H9 (cell line): ENCODE results near the gene NT5C2. TPM values are rescaled to one million over a fixed set of nuclear protein-coding genes. Genes with fewer than 3 reads are reported as not detected.

Experiments
- DNase-seq: peaks from one replicate; pipeline ENCODE4 v3.0.0-alpha.2; 2017
- H2AFZ ChIP-seq: one replicate; pipeline ENCODE4 v1.6.1; 2013; ENCODE audit warnings: mild to moderate bottlenecking, low read length, control low read depth, moderate library complexity
- H2AK5ac ChIP-seq: 2 replicates; pipeline ENCODE4 v1.6.1; 2013; ENCODE audit warnings: low read length, control low read depth, mixed read lengths; ENCODE audit not compliant: insufficient read length
- H2BK120ac ChIP-seq: one replicate; pipeline ENCODE4 v1.6.1; 2013; ENCODE audit warnings: low read depth, mild to moderate bottlenecking, low read length, control low read depth, inconsistent platforms; ENCODE audit not compliant: poor library complexity, severe bottlenecking
- H2BK12ac ChIP-seq: 2 replicates; pipeline ENCODE4 v1.6.1; 2013; ENCODE audit warnings: low read length, control low read depth, mixed read lengths, low read depth; ENCODE audit not compliant: insufficient read length
- H2BK15ac ChIP-seq: 2 replicates; pipeline ENCODE4 v1.6.1; 2013; ENCODE audit warnings: low read depth, low read length, control low read depth
- H2BK20ac ChIP-seq: one replicate; pipeline ENCODE4 v1.6.1; 2013; ENCODE audit warnings: low read depth, mild to moderate bottlenecking, low read length, control low read depth, inconsistent platforms; ENCODE audit not compliant: poor library complexity, severe bottlenecking
- H2BK5ac ChIP-seq: 2 replicates; pipeline ENCODE4 v1.6.1; 2013; ENCODE audit warnings: low read length, control low read depth, mixed read lengths; ENCODE audit not compliant: insufficient read length
- H3K14ac ChIP-seq: 2 replicates; pipeline ENCODE4 v1.6.1; 2013; ENCODE audit warnings: low read length, control low read depth; ENCODE audit not compliant: insufficient read depth
- H3K18ac ChIP-seq: 2 replicates; pipeline ENCODE4 v1.6.1; 2013; ENCODE audit warnings: low read depth, mild to moderate bottlenecking, mixed read lengths, low read length, control low read depth; ENCODE audit not compliant: insufficient read length
- H3K23ac ChIP-seq: 2 replicates; pipeline ENCODE4 v1.6.1; 2013; ENCODE audit warnings: low read length, control low read depth, mixed read lengths, low read depth; ENCODE audit not compliant: insufficient read length
- H3K23me2 ChIP-seq: 2 replicates; pipeline ENCODE4 v1.6.1; 2013; ENCODE audit warnings: low read depth, mild to moderate bottlenecking, mixed read lengths, low read length, control low read depth; ENCODE audit not compliant: insufficient read length, poor library complexity, severe bottlenecking
- H3K27ac ChIP-seq: 2 replicates; pipeline ENCODE4 v1.5.1; 2013; ENCODE audit warnings: low read length, control low read depth, mixed read lengths, low read depth; ENCODE audit not compliant: insufficient read length
- H3K27me3 ChIP-seq: 2 replicates; pipeline ENCODE4 v1.6.1; 2013; ENCODE audit warnings: low read length, control low read depth, inconsistent platforms; ENCODE audit not compliant: insufficient read depth
- H3K4ac ChIP-seq: 2 replicates; pipeline ENCODE4 v1.6.1; 2013; ENCODE audit warnings: low read depth, mild to moderate bottlenecking, control low read depth, inconsistent platforms, low read length, moderate library complexity
- H3K4me1 ChIP-seq: 2 replicates; pipeline ENCODE4 v1.6.1; 2013; ENCODE audit warnings: low read length, control low read depth, inconsistent platforms; ENCODE audit not compliant: insufficient read depth
- H3K4me2 ChIP-seq: 2 replicates; pipeline ENCODE4 v1.6.1; 2013; ENCODE audit warnings: low read length, control low read depth, mixed read lengths; ENCODE audit not compliant: insufficient read length, insufficient read depth
- H3K56ac ChIP-seq: 2 replicates; pipeline ENCODE4 v1.6.1; 2013; ENCODE audit warnings: low read depth, mild to moderate bottlenecking, mixed read lengths, low read length, control low read depth; ENCODE audit not compliant: insufficient read length
- H3K79me1 ChIP-seq: 2 replicates; pipeline ENCODE4 v1.6.1; 2013; ENCODE audit warnings: low read depth, mild to moderate bottlenecking, moderate library complexity, low read length, control low read depth, inconsistent platforms; ENCODE audit not compliant: insufficient read depth, poor library complexity, severe bottlenecking
- H3K79me2 ChIP-seq: 2 replicates; pipeline ENCODE4 v1.6.1; 2013; ENCODE audit warnings: low read length, control low read depth, inconsistent platforms; ENCODE audit not compliant: insufficient read depth
- H3K9ac ChIP-seq: 2 replicates; pipeline ENCODE4 v1.6.1; 2013; ENCODE audit warnings: low read length, control low read depth, mixed read lengths; ENCODE audit not compliant: insufficient read length; ENCODE audit errors: extremely low read depth
- H3K9me3 ChIP-seq: one replicate; pipeline ENCODE4 v1.6.1; 2013; ENCODE audit warnings: low read depth, low read length, inconsistent platforms; ENCODE audit not compliant: control insufficient read depth
- H3T11ph ChIP-seq: one replicate; pipeline ENCODE4 v1.6.1; 2013; ENCODE audit warnings: mild to moderate bottlenecking, low read length, control low read depth, inconsistent platforms
- H4K20me1 ChIP-seq: one replicate; pipeline ENCODE4 v1.6.1; 2013; ENCODE audit not compliant: control insufficient read depth, insufficient read length, insufficient read depth
- H4K5ac ChIP-seq: 2 replicates; pipeline ENCODE4 v1.6.1; 2013; ENCODE audit warnings: low read depth, mild to moderate bottlenecking, mixed read lengths, low read length, control low read depth; ENCODE audit not compliant: insufficient read length
- H4K8ac ChIP-seq: replicated peaks from 2 replicates; pipeline ENCODE4 v1.6.1; 2013; ENCODE audit warnings: low read length, control low read depth, mixed read lengths, low read depth; ENCODE audit not compliant: insufficient read length
- H4K91ac ChIP-seq: 2 replicates; pipeline ENCODE4 v1.6.1; 2013; ENCODE audit warnings: low read depth, mild to moderate bottlenecking, moderate library complexity, mixed read lengths, low read length, control low read depth; ENCODE audit not compliant: insufficient read length
- H3K27ac Mint-ChIP-seq, 3 experiments: 2 replicates in 2 of 3; 3 replicates in 1 of 3; pipeline ENCODE4 v1.8.0; 2020 to 2021; ENCODE audit warnings: mixed read lengths in 3 of 3, mild to moderate bottlenecking in 1 of 3, moderate library complexity in 1 of 3
- H3K27me3 Mint-ChIP-seq: 2 replicates; pipeline ENCODE4 v1.8.0; 2021; ENCODE audit warnings: low read depth, mild to moderate bottlenecking, moderate library complexity, mixed read lengths
- H3K36me3 Mint-ChIP-seq, 3 experiments: 2 replicates in 2 of 3; 3 replicates in 1 of 3; pipeline ENCODE4 v1.8.0; 2020 to 2021; ENCODE audit warnings: low read depth in 3 of 3, mixed read lengths in 3 of 3; ENCODE audit not compliant: insufficient read depth in 1 of 3
- H3K4me1 Mint-ChIP-seq, 2 experiments: 2 replicates each; pipeline ENCODE4 v1.8.0; 2020; ENCODE audit warnings: mixed read lengths in 2 of 2
- H3K4me3 Mint-ChIP-seq, 2 experiments: 2 replicates in 1 of 2; 3 replicates in 1 of 2; pipeline ENCODE4 v1.8.0; 2020 to 2021; ENCODE audit warnings: mild to moderate bottlenecking in 2 of 2, mixed read lengths in 2 of 2, moderate library complexity in 1 of 2
- H3K9me3 Mint-ChIP-seq, 2 experiments: 2 replicates in 1 of 2; 3 replicates in 1 of 2; pipeline ENCODE4 v1.8.0; 2020; ENCODE audit warnings: mild to moderate bottlenecking in 2 of 2, mixed read lengths in 2 of 2, moderate library complexity in 1 of 2
- total RNA-seq: library from RNA; stranded (reverse); gene quantifications from 2 replicates; pipeline ENCODE4 v1.2.1, GENCODE V29; 2021
- TF ChIP-seq, protein P1 (sequence below): fragments of 200-600 bp; sonication (generic); conservative IDR thresholded peaks from 3 replicates; pipeline ENCODE4 v1.8.0; 2021; ENCODE audit warnings: antibody characterized with exemption, mild to moderate bottlenecking

NT5C2 gene
- total RNA-seq, 1 experiment from 2014 or later: 69.6 TPM

DNA sequence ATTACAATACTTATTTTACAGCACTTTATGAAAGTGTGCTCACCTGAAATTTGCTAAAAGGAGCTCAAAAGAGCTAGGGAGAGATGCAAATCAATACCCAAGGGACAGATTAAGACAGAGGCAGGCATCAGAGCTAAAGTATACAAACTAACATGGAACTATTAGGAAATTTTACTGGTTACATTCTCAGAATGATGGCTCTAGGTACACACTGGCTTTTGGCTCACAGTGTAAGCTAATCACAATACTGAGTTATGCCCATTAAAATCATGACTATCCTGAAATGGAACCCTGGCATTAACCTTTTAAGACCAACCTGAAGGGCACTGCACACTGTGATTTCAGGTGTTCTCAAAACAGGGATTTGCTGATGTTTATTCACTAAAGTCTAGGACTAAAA, 98.1 kb downstream of the NT5C2 start:
- Histone ChIP-seq H3K4me1 (no peaks in the 10 kb centered on the region), H4K20me1 (no peaks in the 10 kb centered on the region), H3K23ac (no peak overlapping the region), H2BK12ac (no peak overlapping the region), H3K9me3 (no peaks in the 10 kb centered on the region), H4K91ac (no peak overlapping the region), H3K79me2 (no peaks in the 10 kb centered on the region), H3K23me2 (no peaks in the 10 kb centered on the region), H3K79me1 (no peaks in the 10 kb centered on the region), H3K18ac (no peak overlapping the region), H3K4ac (no peak overlapping the region), H3K56ac (no peak overlapping the region), H2BK15ac (no peak overlapping the region), H2BK120ac (no peak overlapping the region), H2BK20ac (no peak overlapping the region), H3K27ac (no peak overlapping the region), H3K4me2 (no peak overlapping the region), H4K8ac (no peak overlapping the region), H3K9ac (no peak overlapping the region), H2BK5ac (no peak overlapping the region), H2AK5ac (no peak overlapping the region), H4K5ac (no peak overlapping the region), H3K14ac (no peak overlapping the region), H2AFZ (no peak overlapping the region), H3K27me3 (no peaks in the 10 kb centered on the region), H3T11ph (no peak overlapping the region)
- TF ChIP-seq, protein P1, sequence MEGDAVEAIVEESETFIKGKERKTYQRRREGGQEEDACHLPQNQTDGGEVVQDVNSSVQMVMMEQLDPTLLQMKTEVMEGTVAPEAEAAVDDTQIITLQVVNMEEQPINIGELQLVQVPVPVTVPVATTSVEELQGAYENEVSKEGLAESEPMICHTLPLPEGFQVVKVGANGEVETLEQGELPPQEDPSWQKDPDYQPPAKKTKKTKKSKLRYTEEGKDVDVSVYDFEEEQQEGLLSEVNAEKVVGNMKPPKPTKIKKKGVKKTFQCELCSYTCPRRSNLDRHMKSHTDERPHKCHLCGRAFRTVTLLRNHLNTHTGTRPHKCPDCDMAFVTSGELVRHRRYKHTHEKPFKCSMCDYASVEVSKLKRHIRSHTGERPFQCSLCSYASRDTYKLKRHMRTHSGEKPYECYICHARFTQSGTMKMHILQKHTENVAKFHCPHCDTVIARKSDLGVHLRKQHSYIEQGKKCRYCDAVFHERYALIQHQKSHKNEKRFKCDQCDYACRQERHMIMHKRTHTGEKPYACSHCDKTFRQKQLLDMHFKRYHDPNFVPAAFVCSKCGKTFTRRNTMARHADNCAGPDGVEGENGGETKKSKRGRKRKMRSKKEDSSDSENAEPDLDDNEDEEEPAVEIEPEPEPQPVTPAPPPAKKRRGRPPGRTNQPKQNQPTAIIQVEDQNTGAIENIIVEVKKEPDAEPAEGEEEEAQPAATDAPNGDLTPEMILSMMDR: no peak
- no peak for DNase-seq
- 0 out of 4 replicates have a peak, but pooled peaks cover 0 to 2% of the 10 kb centered on the region in 2 experiments for H3K4me1 Mint-ChIP-seq
- H3K27ac Mint-ChIP-seq: no peak overlapping the region
- H3K4me3 Mint-ChIP-seq: no peak overlapping the region
- no peaks in the 10 kb centered on the region for H3K9me3 Mint-ChIP-seq
- H3K27me3 Mint-ChIP-seq: no peaks in the 10 kb centered on the region
- peaks cover 20 to 82% (median 44%) of the 10 kb centered on the region in 3 experiments; a peak in 6 of 7 replicates for H3K36me3 Mint-ChIP-seq
